ENCODE measurements around the gene STBD1. TPM values are rescaled to one million over a fixed set of nuclear protein-coding genes. Genes with fewer than 3 reads are reported as not detected.
"Not testable (repeated sequence)": the region's sequence is repeated elsewhere in the genome, so short reads cannot be mapped to it uniquely, and the experiment has no call there.

The STBD1 gene
- total RNA-seq, 4 donors from 2014 or later: 12.8 to 49.3 (median 24.9) TPM

GRCh38 chr4:76282941-76283689, 23.4 kb upstream of the STBD1 start:
- ATAC-seq (ENCODE audit: low FRiP score) (no peak), DNase-seq (ENCODE audit: low spot score) (no peak)
- TF ChIP-seq CTCF (IDR thresholded peaks at IDR 0.05): no peak

- DNase-seq (ENCODE audit: low spot score) (no peak), ATAC-seq (ENCODE audit: low FRiP score) (no peak)
- no peak for TF ChIP-seq CTCF (IDR thresholded peaks at IDR 0.05)
Observed at GRCh38 chr4:76283900-76284299, 22.6 kb upstream of the STBD1 start.

- not testable (repeated sequence) for DNase-seq (ENCODE audit: low spot score); ATAC-seq (ENCODE audit: low FRiP score)
Observed at GRCh38 chr4:76287811-76288210, 18.7 kb upstream of the STBD1 start.

- DNase-seq (ENCODE audit: low spot score) (no peak), ATAC-seq (ENCODE audit: low FRiP score) (no peak)
- no peak for TF ChIP-seq CTCF (IDR thresholded peaks at IDR 0.05)
Observed at GRCh38 chr4:76292730-76293129, 13.8 kb upstream of the STBD1 start.

- DNase-seq (ENCODE audit: low spot score) (no peak), ATAC-seq (ENCODE audit: low FRiP score) (peak; percentile 57)
- no peak for TF ChIP-seq CTCF (IDR thresholded peaks at IDR 0.05)
Observed at GRCh38 chr4:76293772-76294171, 12.8 kb upstream of the STBD1 start.

GRCh38 chr4:76296286-76296820, 10.2 kb upstream of the STBD1 start:
- no peak for TF ChIP-seq CTCF (IDR thresholded peaks at IDR 0.05)
- DNase-seq (ENCODE audit: low spot score) (no peak), ATAC-seq (ENCODE audit: low FRiP score) (no peak)

GRCh38 chr4:76298227-76298626, 8.3 kb upstream of the STBD1 start:
- DNase-seq (ENCODE audit: low spot score): no peak
- no peak for TF ChIP-seq CTCF (IDR thresholded peaks at IDR 0.05)
- no peak for ATAC-seq (ENCODE audit: low FRiP score)

Data from omental fat pad (tissue), 4 donors.